Gastroesophageal sphincter (tissue), 3 donors: Measurements from ENCODE around the gene ZNF804A.

ENCODE experiments used
- EP300 ChIP-seq: sonication (generic); formaldehyde crosslinking; IDR thresholded peaks from one replicate; pipeline ENCODE4 v1.6.1; 2017; ENCODE audit warnings: antibody characterized with exemption, mild to moderate bottlenecking
- POLR2A ChIP-seq, 2 donors: fragments of 450-650 bp; IDR thresholded peaks; one replicate each; pipeline ENCODE4 v1.6.1; 2017; ENCODE audit warnings: antibody characterized with exemption in 2 of 2, mild to moderate bottlenecking in 2 of 2, moderate library complexity in 1 of 2
- POLR2AphosphoS5 ChIP-seq: sonication (generic); formaldehyde crosslinking; IDR thresholded peaks from one replicate; pipeline ENCODE4 v1.6.1; 2017; ENCODE audit warnings: antibody characterized with exemption
- TF ChIP-seq, protein P1 (sequence below), 4 experiments: fragments of 200-600 bp in 2 of 4; fragments of 450-650 bp in 2 of 4; sonication (generic) in 1 of 4; IDR thresholded peaks; one replicate each; pipeline ENCODE4 v1.5.1; 2017 to 2019; ENCODE audit warnings: antibody characterized with exemption in 4 of 4, mild to moderate bottlenecking in 2 of 4, moderate library complexity in 2 of 4

DNA sequence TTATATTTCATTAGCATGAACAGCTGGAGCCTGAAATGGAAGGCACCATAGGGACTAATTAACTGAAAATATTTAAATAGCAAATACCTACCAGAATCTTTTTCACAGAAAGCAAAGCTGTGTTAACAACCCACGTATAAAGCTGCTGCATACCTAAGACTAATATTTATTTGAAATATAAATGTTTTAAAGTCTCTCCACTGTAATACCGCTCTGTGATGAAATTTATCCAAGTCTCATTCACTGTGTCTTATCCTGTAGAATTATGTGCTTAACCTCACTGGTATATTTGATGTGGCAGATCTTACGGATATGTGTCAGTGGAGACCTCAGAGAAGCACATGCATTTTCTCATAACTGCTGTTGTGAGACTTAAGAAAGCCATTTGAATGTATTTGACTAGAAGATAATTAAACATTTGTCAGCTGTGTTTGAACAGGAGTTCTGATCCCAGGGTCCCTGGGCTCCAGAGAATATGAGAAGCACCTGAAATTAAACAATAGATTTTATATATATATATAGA lies 373.3 kb downstream of the ZNF804A start:
- TF ChIP-seq, protein P1, sequence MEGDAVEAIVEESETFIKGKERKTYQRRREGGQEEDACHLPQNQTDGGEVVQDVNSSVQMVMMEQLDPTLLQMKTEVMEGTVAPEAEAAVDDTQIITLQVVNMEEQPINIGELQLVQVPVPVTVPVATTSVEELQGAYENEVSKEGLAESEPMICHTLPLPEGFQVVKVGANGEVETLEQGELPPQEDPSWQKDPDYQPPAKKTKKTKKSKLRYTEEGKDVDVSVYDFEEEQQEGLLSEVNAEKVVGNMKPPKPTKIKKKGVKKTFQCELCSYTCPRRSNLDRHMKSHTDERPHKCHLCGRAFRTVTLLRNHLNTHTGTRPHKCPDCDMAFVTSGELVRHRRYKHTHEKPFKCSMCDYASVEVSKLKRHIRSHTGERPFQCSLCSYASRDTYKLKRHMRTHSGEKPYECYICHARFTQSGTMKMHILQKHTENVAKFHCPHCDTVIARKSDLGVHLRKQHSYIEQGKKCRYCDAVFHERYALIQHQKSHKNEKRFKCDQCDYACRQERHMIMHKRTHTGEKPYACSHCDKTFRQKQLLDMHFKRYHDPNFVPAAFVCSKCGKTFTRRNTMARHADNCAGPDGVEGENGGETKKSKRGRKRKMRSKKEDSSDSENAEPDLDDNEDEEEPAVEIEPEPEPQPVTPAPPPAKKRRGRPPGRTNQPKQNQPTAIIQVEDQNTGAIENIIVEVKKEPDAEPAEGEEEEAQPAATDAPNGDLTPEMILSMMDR (IDR thresholded peaks at IDR 0.05), result no peak
- no peak for TF ChIP-seq POLR2A (IDR thresholded peaks at IDR 0.05)
- TF ChIP-seq EP300, result no peak
- no peak for TF ChIP-seq POLR2AphosphoS5
